ENCODE data around the gene ANKRD16.

- TF ChIP-seq, protein P1, sequence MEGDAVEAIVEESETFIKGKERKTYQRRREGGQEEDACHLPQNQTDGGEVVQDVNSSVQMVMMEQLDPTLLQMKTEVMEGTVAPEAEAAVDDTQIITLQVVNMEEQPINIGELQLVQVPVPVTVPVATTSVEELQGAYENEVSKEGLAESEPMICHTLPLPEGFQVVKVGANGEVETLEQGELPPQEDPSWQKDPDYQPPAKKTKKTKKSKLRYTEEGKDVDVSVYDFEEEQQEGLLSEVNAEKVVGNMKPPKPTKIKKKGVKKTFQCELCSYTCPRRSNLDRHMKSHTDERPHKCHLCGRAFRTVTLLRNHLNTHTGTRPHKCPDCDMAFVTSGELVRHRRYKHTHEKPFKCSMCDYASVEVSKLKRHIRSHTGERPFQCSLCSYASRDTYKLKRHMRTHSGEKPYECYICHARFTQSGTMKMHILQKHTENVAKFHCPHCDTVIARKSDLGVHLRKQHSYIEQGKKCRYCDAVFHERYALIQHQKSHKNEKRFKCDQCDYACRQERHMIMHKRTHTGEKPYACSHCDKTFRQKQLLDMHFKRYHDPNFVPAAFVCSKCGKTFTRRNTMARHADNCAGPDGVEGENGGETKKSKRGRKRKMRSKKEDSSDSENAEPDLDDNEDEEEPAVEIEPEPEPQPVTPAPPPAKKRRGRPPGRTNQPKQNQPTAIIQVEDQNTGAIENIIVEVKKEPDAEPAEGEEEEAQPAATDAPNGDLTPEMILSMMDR (IDR thresholded peaks at IDR 0.05): no peak
- TF ChIP-seq POLR2A (IDR thresholded peaks at IDR 0.05): no peak
These were observed 75.3 kb downstream of the ANKRD16 start for GRCh38 chr10:5814110-5815107.
